GM12891 (cell line): ENCODE measurements around the gene F2RL3.
A peak's percentile ranks its signal among the peaks of the same experiment; 100 is the strongest.
"Not testable (repeated sequence)": the region's sequence is repeated elsewhere in the genome, so short reads cannot be mapped to it uniquely, and the experiment has no call there.

ENCODE experiments used
- DNase-seq: peaks from one replicate; pipeline ENCODE4 v3.0.0; 2011; ENCODE audit warnings: low spot score; ENCODE audit not compliant: insufficient read length
- FAIRE-seq: peaks from 2 replicates; lab custom pipeline; 2011; peaks lifted over from hg19 to GRCh38; lab: Jason Lieb, UNC
- PAX5 ChIP-seq: IDR thresholded peaks from 2 replicates; pipeline ENCODE4 v1.6.1; 2011; ENCODE audit warnings: low read length, moderate library complexity, mild to moderate bottlenecking; ENCODE audit not compliant: insufficient read depth, severe bottlenecking
- POLR2A ChIP-seq: IDR thresholded peaks from 2 replicates; pipeline ENCODE4 v1.6.1; 2011; ENCODE audit warnings: low read depth, low read length, control low read depth
- POLR2AphosphoS5 ChIP-seq: IDR thresholded peaks from 2 replicates; pipeline ENCODE4 v1.6.1; 2011; ENCODE audit warnings: low read depth, low read length, control low read depth
- POU2F2 ChIP-seq: IDR thresholded peaks from 2 replicates; pipeline ENCODE4 v1.6.1; 2011; ENCODE audit warnings: low read depth, mild to moderate bottlenecking, control low read depth, low read length, moderate library complexity
- SPI1 ChIP-seq: IDR thresholded peaks from 2 replicates; pipeline ENCODE4 v1.6.1; 2011; ENCODE audit warnings: low read depth, low read length, control low read depth
- TAF1 ChIP-seq: IDR thresholded peaks from 2 replicates; pipeline ENCODE4 v1.6.1; 2011; ENCODE audit warnings: low read depth, low read length, control low read depth

Gene F2RL3

DNA sequence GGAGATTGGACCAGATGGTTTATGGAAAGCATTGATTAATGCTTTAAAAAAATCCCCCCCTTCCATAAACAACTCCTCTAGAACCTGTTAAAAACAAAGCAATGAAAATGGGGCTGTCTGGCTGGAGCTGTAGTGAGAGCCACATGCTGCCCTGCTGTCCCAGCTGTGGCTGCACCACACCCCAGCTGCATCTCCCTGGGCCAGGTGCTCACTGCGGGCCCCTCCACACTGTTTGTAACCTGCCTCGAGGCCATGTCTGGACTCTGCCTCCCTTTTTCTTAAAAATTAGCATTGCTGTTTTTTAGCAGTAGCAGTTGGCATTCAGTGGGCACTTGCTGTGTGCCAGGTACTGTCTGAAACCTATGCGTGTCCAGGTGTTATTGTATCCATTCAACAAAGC is 15.2 kb upstream of the F2RL3 start:
- FAIRE-seq (no peak), DNase-seq (no peak)
- TF ChIP-seq POLR2AphosphoS5 (no peak), POU2F2 (no peak), TAF1 (no peak), SPI1 (no peak), PAX5 (no peak)

DNA sequence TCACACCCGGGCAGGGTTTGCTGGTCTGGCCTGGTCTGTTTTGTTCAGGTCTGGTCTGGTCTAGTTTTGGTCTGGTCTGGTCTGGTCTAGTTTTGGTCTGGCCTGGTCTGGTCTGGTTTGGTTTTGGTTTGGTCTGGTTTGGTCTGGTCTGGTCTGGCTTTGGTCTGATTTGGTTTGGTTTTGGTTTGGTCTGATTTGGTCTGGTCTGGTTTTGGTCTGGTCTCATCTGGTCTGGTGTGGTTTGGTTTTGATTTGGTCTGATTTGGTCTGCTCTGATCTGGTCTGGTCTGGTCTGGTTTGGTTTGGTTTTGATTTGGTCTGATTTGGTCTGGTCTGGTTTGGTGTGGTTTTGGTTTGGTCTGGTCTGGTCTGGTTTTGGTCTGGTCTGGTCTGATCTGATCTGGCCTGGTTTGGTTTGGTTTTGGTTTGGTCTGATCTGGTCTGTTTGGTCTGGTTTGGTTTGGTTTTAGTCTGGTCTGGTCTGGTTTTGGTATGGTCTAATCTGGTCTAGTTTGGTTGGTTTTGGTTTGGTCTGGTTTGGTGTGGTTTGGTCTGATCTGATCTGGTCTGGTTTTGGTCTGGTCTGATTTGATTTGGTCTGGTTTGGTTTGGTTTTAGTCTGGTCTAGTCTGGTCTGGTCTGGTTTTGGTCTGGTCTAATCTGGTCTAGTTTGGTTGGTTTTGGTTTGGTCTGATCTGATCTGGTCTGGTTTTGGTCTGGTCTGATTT is 14.4 kb upstream of the F2RL3 start:
- DNase-seq: no peak
- no peak for TF ChIP-seq POLR2A
- no peak for TF ChIP-seq PAX5
- no peak for TF ChIP-seq TAF1
- TF ChIP-seq POLR2AphosphoS5: no peak
- no peak for TF ChIP-seq POU2F2
- no peak for TF ChIP-seq SPI1
- FAIRE-seq: peak; percentile 82

- peak; percentile 55 for FAIRE-seq
- DNase-seq: not testable (repeated sequence)
These were observed 13.9 kb upstream of the F2RL3 start for GRCh38 chr19:16874978-16875299.

- no peak for TF ChIP-seq PAX5
- TF ChIP-seq POLR2A: no peak
- TF ChIP-seq SPI1: no peak
- TF ChIP-seq POU2F2: no peak
- no peak for TF ChIP-seq TAF1
- no peak for TF ChIP-seq POLR2AphosphoS5
- no peak for FAIRE-seq
- no peak for DNase-seq
These were observed 12.9 kb upstream of the F2RL3 start for GRCh38 chr19:16875584-16876555.

GRCh38 chr19:16876904-16877361 is 11.9 kb upstream of the F2RL3 start:
- DNase-seq: no peak
- FAIRE-seq: no peak
- no peak for TF ChIP-seq POLR2AphosphoS5
- TF ChIP-seq POU2F2: no peak
- no peak for TF ChIP-seq PAX5

GRCh38 chr19:16877581-16877980 is 11.2 kb upstream of the F2RL3 start:
- FAIRE-seq (no peak), DNase-seq (no peak)
- TF ChIP-seq SPI1 (no peak), POU2F2 (no peak), PAX5 (no peak), POLR2AphosphoS5 (no peak), TAF1 (no peak), POLR2A (no peak)

GRCh38 chr19:16878181-16878965 is 10.4 kb upstream of the F2RL3 start:
- DNase-seq (no peak), FAIRE-seq (no peak)
- TF ChIP-seq POLR2AphosphoS5 (no peak), POLR2A (no peak), TAF1 (no peak), POU2F2 (no peak), PAX5 (no peak), SPI1 (no peak)

DNA sequence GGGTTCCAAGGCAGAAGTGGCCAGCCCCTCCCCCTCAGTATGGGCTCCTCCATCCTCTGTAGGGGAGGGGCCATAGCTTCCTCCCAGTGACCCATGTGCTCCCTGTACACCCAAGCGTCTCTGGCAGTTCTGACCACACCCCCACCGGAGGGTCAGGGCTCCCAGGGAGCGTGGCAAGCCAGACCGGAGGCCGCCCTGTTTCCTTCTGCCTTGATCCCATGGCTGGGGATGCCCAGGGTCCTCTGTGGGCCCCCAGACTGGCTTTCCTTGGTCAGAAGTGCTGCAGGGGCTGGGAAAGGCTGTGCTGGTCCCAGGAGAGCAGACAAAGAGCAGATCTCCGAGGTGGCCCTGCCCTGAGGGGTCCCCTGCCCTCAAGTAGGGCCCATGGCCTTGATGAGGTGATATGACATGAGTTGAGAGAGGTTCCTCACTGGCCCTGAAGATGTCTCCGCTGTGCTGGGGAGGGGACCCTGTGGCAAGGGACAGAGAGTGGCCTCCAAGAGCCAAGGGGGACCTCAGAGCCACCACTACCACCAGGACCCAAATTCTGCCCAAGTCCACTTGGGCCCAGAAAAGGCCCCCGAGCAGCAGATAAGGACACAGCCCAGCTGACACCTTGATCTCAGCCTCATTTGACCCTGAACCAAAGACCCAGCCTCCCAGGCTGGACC is 7.8 kb upstream of the F2RL3 start:
- FAIRE-seq (no peak), DNase-seq (no peak)
- TF ChIP-seq TAF1: no peak
- TF ChIP-seq POLR2A: no peak
- no peak for TF ChIP-seq POLR2AphosphoS5
- TF ChIP-seq POU2F2: no peak
- no peak for TF ChIP-seq SPI1
- no peak for TF ChIP-seq PAX5

DNA sequence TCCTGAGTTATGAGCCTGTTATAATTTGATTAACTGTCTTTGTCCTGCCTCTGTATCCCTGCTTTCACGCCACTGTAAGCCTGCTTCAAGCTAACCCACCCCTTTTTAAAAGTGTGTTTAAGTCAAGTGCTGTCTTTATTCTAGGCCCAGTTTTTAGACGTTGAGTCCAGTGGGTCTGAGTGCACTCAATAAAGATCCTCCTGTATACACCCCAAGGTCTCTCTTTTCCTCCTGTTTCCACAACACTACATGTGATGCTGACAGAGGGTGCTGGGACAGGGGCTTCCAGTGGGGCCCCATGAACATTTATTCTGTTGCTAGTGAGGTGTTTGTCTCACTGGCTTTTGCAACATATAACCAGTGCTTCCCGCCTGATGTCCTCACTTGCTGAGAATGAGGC is 6.7 kb upstream of the F2RL3 start:
- DNase-seq: no peak
- TF ChIP-seq POLR2AphosphoS5 (no peak), TAF1 (no peak), POLR2A (no peak), PAX5 (no peak), SPI1 (no peak), POU2F2 (no peak)
- FAIRE-seq: no peak
